NOMO-1 treated with dmso at 0.1 percent for 144 hours (cell line): ENCODE measurements around the gene PLXDC2.

ENCODE experiments used
- DNase-seq: peaks from one replicate; lab custom pipeline; 2025; ENCODE audit not compliant: unreplicated experiment; lab: John Stamatoyannopoulos, UW

The PLXDC2 gene

DNA sequence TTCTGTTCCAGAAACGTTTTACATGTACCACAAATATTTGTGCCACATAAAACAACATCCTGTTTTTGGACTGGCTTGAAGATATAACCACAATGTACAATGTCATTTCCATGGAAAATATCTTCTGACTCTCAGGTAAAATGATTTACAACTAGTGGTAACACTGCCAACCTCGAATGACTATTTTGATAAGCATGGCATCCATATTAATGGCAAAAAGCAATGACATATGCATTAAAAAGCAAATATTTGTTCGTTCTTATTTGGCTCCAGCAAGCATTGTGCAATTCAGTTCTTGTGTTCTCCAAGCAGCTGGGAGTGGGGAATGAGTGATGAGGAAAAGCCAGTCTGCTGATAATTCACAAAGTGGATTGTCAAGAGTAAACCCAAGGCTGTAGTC, 289.0 kb downstream of the PLXDC2 start:
- no peak for DNase-seq

DNA sequence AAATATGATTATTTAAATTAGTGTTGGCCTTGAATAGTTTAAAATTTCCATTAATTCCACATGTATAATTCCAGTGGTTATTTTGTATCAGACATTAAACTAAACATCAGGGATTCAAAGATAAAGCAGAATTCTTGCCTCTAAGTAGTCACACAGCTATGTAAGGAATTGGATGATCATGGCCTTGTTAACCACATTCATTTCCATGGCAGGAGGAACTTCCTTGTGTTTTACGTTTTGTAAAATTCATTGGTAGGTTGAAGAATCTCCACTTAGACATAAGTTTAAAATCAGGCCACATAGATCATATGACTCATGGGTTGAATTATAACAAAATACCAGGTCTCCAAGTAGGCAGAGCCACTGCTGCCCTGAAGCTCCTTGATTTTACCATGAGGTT, 289.7 kb downstream of the PLXDC2 start:
- DNase-seq: no peak

DNA sequence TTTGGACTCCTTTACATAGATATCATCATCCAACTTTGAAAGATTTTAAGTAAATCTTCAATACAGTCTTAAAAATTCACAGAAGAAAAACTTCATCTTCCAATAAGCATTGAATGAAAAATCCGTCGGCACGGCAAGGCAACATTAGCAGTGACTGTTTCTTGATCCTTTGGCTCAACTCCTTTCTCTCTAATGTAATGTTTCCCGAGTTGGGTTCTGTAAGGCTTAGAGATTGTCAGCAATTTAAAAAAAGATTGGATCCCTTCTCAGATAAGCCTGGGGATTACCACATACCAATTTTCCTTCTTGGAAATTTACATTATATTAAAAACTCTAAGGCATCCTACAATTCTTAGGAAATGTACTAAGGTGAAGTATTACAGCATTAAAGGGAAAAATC, 291.8 kb downstream of the PLXDC2 start:
- no peak for DNase-seq

DNA sequence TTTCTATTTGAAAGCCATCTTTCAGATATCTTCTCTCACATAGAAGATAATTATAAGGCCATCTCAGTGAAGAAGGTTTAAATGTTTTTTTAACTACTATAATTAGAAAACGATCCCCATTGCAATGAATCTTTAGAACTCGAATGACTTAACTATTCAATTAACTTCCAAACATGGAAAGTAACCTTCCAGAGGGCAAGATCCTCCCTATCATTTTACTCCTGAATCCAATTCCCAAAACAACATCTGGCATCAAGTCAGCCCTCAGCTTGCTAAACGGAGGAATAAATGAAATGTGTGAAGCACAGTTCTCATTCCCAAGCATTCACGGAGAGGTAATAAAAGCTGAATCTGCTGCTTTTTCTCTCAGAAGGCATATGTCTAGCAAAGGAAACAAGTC, 293.4 kb downstream of the PLXDC2 start:
- no peak for DNase-seq

DNA sequence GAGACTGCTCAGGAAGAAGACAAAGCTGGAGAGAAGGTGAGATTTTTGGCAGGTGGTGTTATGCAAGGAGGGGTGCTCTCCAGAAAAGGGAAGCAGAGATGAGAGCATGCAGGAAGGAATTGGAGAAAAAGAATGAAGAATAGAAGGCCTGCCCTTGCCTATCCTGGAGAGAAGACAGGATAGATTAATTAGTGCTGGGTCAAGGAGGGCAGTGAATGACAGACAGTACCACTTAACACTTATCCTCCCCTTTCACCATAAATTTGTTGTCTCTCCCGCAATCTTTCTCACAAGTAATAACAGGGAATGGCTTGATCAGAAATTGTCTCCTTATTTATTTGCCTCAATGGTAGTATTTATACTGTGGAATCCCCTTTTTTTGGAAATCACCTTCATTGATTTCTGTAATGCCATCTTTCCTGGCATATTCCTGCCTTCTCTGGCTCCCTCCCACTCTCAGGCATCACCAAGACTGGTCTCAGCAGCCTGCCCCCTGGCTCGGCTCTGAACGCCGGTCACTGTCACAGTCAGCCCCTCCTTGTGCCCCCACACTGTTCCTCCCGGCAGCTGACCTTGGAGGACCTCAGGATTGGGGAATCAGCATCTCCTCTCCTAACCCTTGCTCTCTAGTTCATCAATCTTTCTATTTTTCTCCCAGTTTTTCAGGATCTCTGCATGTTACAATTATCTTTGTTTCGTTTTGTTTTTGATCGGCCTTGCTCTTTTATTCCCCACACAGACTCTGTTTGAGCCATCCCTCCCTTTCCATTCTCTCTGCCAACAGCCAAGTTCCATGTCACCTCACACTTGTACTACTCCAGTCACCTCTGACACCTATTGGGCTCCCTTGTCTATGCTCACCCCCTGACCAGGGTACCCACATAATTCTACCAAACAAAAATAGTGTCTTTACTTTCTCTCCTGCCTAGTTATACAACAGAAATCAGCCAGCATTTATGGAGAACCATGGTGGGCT, 294.2 kb downstream of the PLXDC2 start:
- no peak for DNase-seq

DNA sequence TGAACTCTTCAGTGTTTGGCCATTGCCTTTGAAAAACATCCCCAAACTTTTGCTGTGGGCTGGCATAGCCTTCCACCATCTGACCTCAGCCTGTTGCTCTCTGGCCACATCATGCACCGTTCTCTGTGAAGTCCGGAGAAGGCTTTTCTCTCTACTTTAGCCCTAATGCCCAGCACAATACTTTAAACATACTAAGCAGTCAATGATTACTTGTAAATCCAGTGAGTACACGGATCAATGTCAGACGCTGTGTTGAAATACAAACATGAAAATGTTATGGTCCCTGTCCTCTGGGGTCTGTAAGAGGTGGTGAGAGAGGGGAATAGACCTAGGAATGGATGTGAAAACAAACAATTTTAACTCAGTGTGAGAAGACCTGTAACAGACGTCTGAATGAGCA, 297.9 kb downstream of the PLXDC2 start:
- no peak for DNase-seq

DNA sequence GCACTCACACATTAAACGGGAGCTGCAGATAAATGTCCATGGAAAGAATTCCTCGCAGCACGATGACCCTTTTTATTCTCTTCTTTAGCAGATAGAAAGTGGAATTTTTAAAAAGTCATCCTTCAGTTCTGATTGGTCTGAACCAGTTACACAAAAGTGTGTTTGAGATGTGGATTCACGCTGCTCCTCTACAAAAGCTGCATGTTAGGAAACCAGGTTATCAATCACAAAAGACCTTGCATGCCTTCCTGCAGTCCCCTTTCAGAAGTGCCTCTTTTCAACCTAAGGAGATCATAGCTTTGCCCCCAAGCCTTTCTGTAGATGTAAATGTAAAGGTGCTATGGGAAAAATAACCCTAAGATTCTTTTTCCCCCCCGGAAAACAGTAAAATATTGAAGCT, 299.7 kb downstream of the PLXDC2 start:
- DNase-seq: no peak

DNA sequence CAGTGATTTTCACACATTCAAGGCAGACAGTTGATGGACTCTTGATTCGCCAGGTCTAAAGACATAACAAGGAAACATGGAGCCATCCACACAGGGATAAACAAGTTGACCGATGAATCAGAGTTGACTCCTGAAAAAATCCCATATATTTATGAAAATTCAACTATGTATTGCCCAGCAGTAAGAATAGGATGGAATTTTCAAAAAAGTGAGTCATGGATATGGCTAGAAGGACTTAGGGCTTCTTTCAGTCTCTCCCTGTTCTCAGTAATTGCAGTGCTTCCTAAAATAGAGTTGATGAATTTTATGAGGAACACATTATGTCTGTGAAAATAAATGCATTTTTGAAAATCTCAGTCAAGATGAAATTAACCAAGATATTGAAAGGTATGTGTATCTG, 301.2 kb downstream of the PLXDC2 start:
- no peak for DNase-seq

DNA sequence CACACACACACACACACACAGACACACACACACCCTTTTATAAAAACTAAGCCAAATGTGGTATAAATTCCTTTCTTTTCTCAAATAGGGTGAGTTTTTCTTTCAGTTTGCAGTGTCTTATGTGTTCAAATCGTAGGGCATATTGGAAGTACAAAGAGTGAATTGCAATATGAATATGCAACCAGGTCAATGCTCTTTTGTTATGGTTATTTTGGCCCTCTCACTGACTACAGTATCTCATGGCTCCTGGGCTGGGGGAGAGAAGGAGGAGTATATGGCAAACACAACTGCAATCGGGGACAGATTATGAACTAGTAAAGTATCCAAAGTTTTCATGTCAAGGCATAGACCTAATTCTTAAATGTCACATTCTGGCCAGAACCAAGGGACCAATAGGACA, 301.9 kb downstream of the PLXDC2 start:
- DNase-seq: no peak

DNA sequence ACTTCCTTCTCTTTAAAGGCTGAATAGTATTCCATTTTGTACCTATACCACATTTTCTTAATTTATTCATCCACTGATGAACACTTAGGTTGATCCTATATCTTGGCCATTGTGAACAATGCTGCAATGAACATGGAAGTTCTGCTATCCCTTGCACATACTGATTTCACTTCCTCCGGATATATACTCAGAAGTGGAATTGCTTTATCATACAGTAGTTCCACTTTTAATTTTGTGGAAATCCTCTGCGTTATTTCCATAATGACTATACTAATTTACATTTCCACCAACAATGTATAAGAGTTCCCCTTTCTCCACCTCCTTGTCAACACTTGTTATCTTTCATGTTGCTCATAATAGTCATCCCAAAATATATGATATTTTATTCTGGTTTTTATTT, 312.6 kb downstream of the PLXDC2 start:
- DNase-seq: no peak

DNA sequence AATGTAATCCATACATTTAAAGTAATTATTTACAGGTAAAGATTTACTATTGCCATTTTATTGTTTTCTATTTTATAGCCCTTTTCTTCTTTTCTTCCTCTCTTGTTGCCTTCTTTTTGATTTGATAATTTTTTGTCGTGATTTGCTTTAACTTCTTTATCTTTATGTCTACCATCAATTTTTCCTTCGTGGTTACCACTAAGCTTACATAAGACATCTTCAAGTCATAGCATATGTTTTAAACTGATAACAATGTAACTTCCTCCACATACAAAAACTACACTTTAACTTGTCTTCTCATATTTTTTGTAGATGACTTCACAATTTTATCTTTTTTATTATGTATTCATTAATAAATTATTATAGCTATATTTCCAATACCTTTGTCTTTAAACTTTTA, 316.6 kb downstream of the PLXDC2 start:
- no peak for DNase-seq

DNA sequence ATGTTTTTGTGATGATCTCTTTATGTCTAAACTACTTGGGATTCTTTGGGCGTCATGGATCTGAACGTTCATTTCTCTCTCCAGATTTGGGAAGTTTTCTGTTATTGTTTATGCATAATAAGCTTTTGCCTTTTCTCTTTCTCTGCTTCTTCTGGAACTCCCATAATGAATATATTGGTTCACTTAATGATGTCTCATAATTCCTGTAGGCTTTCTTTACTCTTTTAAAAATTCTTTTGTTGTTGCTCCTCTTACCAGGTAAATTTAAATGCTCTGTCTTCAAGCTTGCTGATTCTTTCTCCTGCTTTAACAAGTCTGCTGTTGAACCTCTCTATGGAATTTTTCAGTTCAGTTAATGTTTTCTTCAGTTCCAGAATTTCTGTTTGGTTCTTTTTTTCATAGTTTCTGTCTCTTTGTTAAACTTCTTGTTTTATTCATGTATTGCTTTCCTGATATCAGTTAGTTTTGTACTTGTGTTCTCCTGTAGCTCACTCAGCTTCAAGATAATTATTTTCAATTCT, 317.5 kb downstream of the PLXDC2 start:
- no peak for DNase-seq

DNA sequence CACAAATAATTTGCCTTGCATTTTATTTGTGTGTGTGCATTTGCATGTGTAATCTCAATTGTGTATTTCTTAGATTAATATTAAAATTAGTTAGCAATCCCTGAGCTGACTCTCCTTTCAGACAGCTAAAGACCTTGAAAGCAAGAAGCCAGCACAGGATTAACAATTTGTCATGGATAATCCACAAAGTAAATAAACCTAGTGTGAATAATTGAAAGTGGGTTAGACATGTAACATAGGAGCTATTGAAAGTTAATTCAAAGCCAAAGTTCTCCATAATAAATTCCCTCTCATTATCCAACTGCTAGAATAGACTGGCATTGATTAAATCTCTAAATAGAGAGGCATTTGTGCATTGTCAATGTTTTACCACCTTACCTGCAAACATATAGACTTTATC, 326.1 kb downstream of the PLXDC2 start:
- no peak for DNase-seq

DNA sequence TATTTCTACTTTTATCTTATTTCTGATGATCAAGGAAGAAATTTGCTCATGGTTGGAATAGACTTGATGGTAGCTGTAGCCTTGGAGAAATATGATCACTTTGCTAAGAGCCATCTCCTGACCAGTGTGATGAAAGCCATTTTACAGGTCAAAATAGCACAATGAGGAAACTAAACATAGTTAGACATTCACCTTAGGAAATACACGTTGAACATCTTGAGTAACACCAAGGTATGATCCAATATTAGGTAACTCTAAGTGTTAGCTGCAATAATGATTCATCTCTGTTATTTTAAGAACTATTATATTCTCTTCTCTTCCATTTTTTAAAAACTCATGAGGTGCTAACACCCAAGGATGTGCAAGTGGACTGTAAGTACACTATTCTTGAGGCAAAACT, 328.0 kb downstream of the PLXDC2 start:
- DNase-seq: no peak

DNA sequence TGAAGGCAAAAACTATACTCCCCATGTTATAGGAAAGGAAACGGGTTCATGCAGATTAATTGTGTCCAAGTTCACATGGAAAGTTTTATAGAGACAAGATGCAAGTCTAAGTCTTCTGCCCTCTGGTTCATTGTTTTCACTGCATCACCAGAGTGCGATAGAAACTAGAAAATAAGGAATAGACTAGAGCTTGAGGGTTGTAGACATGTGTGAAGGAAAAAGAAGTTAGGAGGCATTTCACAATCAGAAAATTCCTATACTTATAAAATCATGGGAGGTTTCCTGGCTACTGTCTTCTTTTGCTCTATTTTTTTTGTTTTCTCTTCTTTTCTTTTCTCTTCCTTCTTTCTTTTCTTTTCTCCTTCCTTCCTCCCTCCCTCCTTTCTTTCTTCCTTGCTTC, 329.8 kb downstream of the PLXDC2 start:
- no peak for DNase-seq

DNA sequence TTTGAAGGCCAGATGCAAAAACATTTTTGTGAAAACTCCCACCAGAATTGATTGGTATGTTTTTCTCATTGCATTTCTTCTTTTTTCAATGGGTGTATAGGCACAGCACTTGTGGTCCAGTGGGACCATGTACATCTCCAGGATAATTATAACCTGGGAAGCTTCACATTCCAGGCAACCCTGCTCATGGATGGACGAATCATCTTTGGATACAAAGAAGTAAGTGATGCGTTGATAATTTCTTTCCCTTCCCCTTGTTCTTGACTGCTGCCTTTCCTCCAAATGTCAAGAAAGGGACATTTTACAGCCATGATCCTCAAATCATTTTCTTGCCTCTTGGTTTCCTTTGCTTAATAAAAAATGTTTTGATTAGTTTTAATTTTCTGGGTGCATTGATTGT, 331.5 kb downstream of the PLXDC2 start:
- no peak for DNase-seq

DNA sequence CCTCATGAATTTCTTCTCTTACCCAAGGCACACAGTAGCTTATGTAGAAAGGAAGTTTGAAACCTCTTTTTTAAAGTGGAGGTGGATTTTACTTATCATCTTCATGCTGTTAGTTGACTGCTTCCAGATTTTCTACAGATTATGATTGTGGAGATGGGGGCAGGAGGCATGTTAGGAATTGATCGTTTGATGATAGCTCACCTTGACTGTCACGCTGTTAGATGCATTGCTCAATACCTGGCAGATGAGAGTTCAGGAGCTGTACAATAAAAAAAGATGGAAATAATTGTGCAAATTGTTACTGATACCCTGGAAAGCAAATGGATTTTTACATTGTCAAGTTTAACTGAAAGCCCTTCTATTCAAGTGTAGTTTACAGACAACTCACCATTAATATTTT, 340.3 kb downstream of the PLXDC2 start:
- DNase-seq: no peak

DNA sequence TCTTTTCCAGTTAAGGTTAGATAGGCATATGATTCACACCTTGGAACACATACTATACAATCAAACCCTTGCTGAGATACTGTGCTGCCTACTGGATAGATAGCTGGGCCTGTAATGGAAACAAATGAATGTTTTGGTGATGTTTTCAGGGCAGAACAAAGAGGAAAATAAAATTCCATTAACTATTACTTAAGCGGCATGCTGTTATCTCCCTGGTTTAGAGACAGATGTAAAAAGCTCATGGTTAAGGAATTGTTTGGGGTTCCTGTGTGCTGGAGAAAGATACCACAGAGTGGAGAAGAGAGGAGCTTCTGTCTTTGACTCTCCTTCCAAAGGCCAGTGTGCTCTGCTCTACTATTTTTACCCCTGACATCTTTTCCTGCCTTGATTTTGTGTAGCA, 341.1 kb downstream of the PLXDC2 start:
- no peak for DNase-seq

DNA sequence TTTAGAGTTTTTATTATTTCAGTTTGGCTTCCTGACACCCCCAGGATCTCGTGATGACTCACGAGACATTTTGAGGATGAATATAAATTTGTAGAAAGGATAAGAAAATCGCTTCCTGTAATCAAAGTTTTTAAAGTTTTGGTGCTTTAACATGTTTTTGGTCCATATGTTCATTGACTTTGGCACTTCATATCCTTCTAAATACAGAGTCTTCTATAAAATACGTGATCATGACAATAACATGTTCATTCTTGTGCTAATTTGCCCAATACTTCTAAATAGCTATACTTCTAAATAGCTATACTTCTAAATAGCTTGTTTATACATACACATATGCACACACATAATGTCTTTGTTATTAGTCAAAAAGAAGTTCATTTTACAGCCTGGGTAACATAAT, 341.9 kb downstream of the PLXDC2 start:
- no peak for DNase-seq

DNA sequence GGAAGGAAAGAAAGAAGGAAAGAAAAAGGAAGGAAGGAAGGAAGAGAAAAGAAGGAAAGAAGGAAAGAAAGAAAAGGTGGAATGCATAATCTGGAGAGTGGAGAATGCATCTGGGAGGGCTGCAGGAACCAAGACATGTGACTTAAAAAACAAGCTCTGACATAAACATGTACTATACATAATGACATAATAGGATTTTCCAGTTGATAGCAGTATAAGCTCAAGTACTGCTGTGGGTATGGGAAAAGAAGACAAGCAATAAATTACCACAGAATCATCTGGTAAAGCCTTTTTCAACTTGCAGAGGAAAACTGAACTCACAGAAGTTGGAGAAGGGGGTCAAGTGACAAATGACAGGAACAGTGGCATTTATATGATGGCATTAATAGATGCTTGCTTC, 345.9 kb downstream of the PLXDC2 start:
- DNase-seq: no peak

DNA sequence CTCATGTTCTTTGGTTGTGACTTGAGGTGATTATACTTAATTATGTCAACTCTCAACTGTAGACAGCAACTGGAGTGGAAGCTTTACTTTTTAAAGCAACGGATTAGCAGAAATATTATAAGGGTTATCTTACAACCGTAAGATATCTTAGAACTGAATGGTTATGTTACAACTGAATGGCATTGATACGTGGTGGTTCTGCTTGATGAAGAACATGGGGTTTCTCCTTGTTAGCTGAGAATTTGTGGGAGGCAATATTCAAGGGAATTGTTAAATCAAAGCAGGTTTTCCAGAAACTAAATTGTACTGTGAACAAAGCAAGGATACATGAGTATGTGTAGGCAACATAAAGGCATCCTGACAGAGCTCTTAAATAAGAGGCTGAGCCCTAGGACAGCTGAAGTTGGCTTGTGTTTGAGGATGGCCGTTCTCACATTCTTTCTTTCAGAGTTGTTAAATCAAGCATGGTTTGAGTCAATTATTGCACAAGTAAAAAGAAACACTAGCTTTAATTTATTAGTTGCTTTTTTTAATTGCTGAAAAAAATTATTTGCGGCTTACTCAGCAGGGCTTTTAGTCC, 350.0 kb downstream of the PLXDC2 start:
- DNase-seq: no peak

DNA sequence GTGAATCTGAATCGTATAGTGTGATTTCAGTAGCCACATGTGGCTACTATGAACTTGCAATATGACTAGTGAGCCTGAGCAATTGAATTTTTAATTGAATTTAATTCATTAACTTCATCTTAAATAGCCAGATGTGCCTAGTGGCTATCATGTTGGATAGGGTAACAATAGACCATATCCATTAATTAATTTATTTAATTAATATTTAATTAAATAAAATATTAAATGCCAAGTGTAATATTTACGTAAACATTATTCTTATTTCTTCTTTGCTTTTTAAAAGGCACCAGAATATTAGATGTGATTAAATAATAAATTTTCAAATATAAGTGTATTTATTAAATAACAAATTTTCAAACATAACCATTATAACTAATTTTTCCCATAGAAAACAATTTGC, 354.4 kb downstream of the PLXDC2 start:
- no peak for DNase-seq
